Endothelial cell of umbilical vein (primary cell): ENCODE data around the gene MINAR1. TPM values are rescaled to one million over a fixed set of nuclear protein-coding genes. Genes with fewer than 3 reads are reported as not detected.

Source experiments
- BruUV-seq: library from RNA; stranded (reverse); fragments of 400-500 nt; replicated peaks from 2 replicates; lab custom pipeline; 2021; lab: Mats Ljungman, UMichigan
- CTCF ChIA-PET: fragments of 300-600, 350-600 bp; sonication (Branson Sonifier 250); formaldehyde crosslinking; loops from one replicate; lab custom pipeline; 2021; ENCODE audit warnings: antibody characterized with exemption, inconsistent platforms; lab: Charles Lee
- POLR2A ChIA-PET: fragments of 300-600, 350-600 bp; sonication (Branson Sonifier 250); formaldehyde crosslinking; loops from one replicate; lab custom pipeline; 2021; ENCODE audit warnings: antibody characterized with exemption, inconsistent platforms; lab: Charles Lee
- DNase-seq: peaks from one replicate; pipeline ENCODE4 v3.0.0-alpha.2; 2011; ENCODE audit warnings: low read depth, low spot score
- FAIRE-seq: peaks from 2 replicates; lab custom pipeline; 2011; peaks lifted over from hg19 to GRCh38; lab: Jason Lieb, UNC
- H2AFZ ChIP-seq: 2 replicates; pipeline ENCODE4 v1.6.0; 2012; ENCODE audit warnings: low read depth, low read length, control low read depth, inconsistent platforms
- H3K27ac ChIP-seq: 2 replicates; pipeline ENCODE4 v1.5.1; 2011; ENCODE audit warnings: low read depth, mild to moderate bottlenecking, control low read depth, low read length, moderate library complexity; ENCODE audit not compliant: insufficient read depth
- H3K27me3 ChIP-seq, 2 experiments: 2 replicates each; pipeline versions ENCODE4 v1.6.0 to v1.6.1; 2011; ENCODE audit warnings: low read length in 2 of 2, mixed read lengths in 1 of 2; ENCODE audit not compliant: control insufficient read depth in 2 of 2, insufficient read depth in 2 of 2
- H3K36me3 ChIP-seq, 2 experiments: 2 replicates in 1 of 2; 3 replicates in 1 of 2; pipeline ENCODE4 v1.5.1; 2011; ENCODE audit warnings: low read length in 2 of 2, mild to moderate bottlenecking in 1 of 2, moderate library complexity in 1 of 2; ENCODE audit not compliant: control insufficient read depth in 2 of 2, insufficient read depth in 2 of 2; ENCODE audit errors: extremely low read depth in 1 of 2
- H3K4me1 ChIP-seq: 3 replicates; pipeline ENCODE4 v1.5.1; 2011; ENCODE audit warnings: mild to moderate bottlenecking, low read length; ENCODE audit not compliant: control insufficient read depth, insufficient read depth; ENCODE audit errors: extremely low read depth
- H3K4me2 ChIP-seq: 2 replicates; pipeline ENCODE4 v1.6.1; 2011; ENCODE audit warnings: low read length, control low read depth, mixed read lengths; ENCODE audit not compliant: insufficient read depth
- H3K4me3 ChIP-seq, 3 experiments: fragments of 200-600 bp in 1 of 3; sonication (generic), shearing (Covaris generic) in 1 of 3; replicated peaks in 1 of 3; 2 replicates each; pipeline ENCODE4 v1.5.1; 2011 to 2016; ENCODE audit warnings: control low read depth in 3 of 3, low read length in 3 of 3, mild to moderate bottlenecking in 2 of 3, inconsistent platforms in 1 of 3, low read depth in 1 of 3, moderate library complexity in 1 of 3; ENCODE audit not compliant: insufficient read depth in 1 of 3
- H3K79me2 ChIP-seq: 2 replicates; pipeline ENCODE4 v1.6.0; 2012; ENCODE audit warnings: low read length, inconsistent platforms; ENCODE audit not compliant: control insufficient read depth, insufficient read depth
- H3K9ac ChIP-seq: replicated peaks from 2 replicates; pipeline ENCODE3; 2011; ENCODE audit warnings: low read length, control low read depth; ENCODE audit not compliant: insufficient read depth; ENCODE audit errors: extremely low read depth
- H3K9me1 ChIP-seq: replicated peaks from 3 replicates; pipeline ENCODE4 v1.6.0; 2011; ENCODE audit warnings: mild to moderate bottlenecking, low read length; ENCODE audit not compliant: control insufficient read depth, insufficient read depth; ENCODE audit errors: extremely low read depth
- H3K9me3 ChIP-seq: replicated peaks from 2 replicates; pipeline ENCODE4 v1.5.1; 2012; ENCODE audit warnings: low read length, inconsistent platforms; ENCODE audit not compliant: control insufficient read depth, insufficient read depth
- H4K20me1 ChIP-seq: replicated peaks from 2 replicates; pipeline ENCODE3; 2011; ENCODE audit warnings: mild to moderate bottlenecking, low read length; ENCODE audit not compliant: control insufficient read depth, insufficient read depth; ENCODE audit errors: extremely low read depth
- EZH2 ChIP-seq: IDR thresholded peaks from 2 replicates; pipeline ENCODE4 v1.6.1; 2012; ENCODE audit warnings: borderline replicate concordance, low read depth, mild to moderate bottlenecking, moderate library complexity, low read length, inconsistent platforms; ENCODE audit not compliant: severe bottlenecking
- FOS ChIP-seq: IDR thresholded peaks from 2 replicates; pipeline ENCODE4 v1.6.1; 2011; ENCODE audit warnings: mild to moderate bottlenecking, low read length, moderate library complexity, borderline replicate concordance; ENCODE audit not compliant: insufficient read depth
- GATA2 ChIP-seq: IDR thresholded peaks from 2 replicates; pipeline ENCODE4 v1.7.0; 2011; ENCODE audit warnings: low read depth, mild to moderate bottlenecking, moderate library complexity, mixed read lengths, low read length; ENCODE audit not compliant: insufficient read length, insufficient read depth
- JUN ChIP-seq: IDR thresholded peaks from 2 replicates; pipeline ENCODE4 v1.6.1; 2011; ENCODE audit warnings: borderline replicate concordance, low read depth; ENCODE audit not compliant: insufficient read length, insufficient read depth
- MAX ChIP-seq: IDR thresholded peaks from 2 replicates; pipeline ENCODE4 v1.6.1; 2011; ENCODE audit not compliant: insufficient read depth, insufficient read length
- MYC ChIP-seq: IDR thresholded peaks from one replicate; pipeline ENCODE4 v1.6.1; 2011; ENCODE audit warnings: mild to moderate bottlenecking, low read depth, low read length
- POLR2A ChIP-seq: IDR thresholded peaks from 2 replicates; pipeline ENCODE4 v1.6.1; 2012; ENCODE audit warnings: low read depth, mild to moderate bottlenecking, control low read depth, low read length
- POLR2AphosphoS5 ChIP-seq: IDR thresholded peaks from 2 replicates; pipeline ENCODE4 v1.6.1; 2012; ENCODE audit warnings: low read depth, mild to moderate bottlenecking, control low read depth, low read length, moderate library complexity; ENCODE audit not compliant: insufficient read depth
- dilution Hi-C: fragments of 300-500 bp; cut with MboI; formaldehyde crosslinking; loops from one replicate; pipeline ENCODE4 v1.15.0; 2019; ENCODE audit warnings: low sequenced_read_pairs; ENCODE audit not compliant: extremely low pct_ligation_motif_present
- intact Hi-C: fragments of 100-400 bp; cut with micrococcal nuclease; formaldehyde crosslinking; loops from one replicate; pipeline ENCODE4 v1.10.0; 2022
- polyA plus RNA-seq, 4 experiments: library from polyadenylated mRNA; depleted of rRNA in 3 of 4; stranded (reverse) in 3 of 4; unstranded in 1 of 4; fragments of >200 nt; gene quantifications; 2 replicates each; pipeline versions ENCODE4 v1.2.1 to v1.2.3, GENCODE V29; 2011 to 2012; ENCODE audit warnings: missing spikeins in 1 of 4
- total RNA-seq: library from RNA; stranded (reverse); gene quantifications from 2 replicates; pipeline ENCODE4 v1.2.3, GENCODE V29; 2021
- TF ChIP-seq, protein P1 (sequence below), 2 donors: IDR thresholded peaks; 1 replicate in 1 of 2; 2 replicates in 1 of 2; pipeline ENCODE4 v1.5.1; 2011; ENCODE audit warnings: low read length in 2 of 2, mild to moderate bottlenecking in 2 of 2, moderate library complexity in 2 of 2, control low read depth in 1 of 2, inconsistent platforms in 1 of 2, low read depth in 1 of 2; ENCODE audit not compliant: insufficient read depth in 1 of 2; ENCODE audit errors: extremely low read depth in 1 of 2

MINAR1 gene
- total and polyA plus RNA-seq, 2 donors (not counting 3 experiments of a cell fraction or from before 2014, with no cell fraction given) = 0.33 to 0.93 TPM

DNA sequence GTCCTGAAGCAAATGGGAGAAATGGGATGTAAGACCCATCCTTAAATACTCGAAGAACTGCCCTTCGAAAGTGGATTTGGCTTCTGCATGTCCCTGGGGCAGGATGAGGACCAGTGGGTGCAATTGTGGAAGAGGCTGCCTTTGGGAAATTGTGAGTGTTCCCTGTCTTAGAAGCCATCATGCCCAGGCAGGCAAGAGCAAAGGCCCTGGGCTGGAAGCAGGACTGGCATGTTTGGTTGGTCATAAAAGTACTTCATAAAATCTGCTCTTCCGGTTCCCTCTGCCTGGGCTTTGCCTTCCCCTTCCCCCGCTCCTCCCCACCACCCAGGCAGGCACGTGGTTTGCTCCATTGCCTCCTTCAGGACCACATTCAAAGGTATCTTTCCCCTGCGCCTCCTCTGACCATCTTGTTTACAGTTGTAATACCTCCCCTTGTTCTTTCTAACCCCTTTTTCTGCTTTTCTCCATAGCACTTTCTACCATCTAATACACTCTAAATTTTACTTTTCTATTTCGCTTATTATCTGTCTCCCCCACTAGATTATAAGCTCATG, 8.3 kb downstream of the MINAR1 start:
- Histone ChIP-seq H3K27me3 (peaks cover 0 to 6% of the 10 kb centered on the region in 2 experiments), H3K9me1 (no peaks in the 10 kb centered on the region), H4K20me1 (no peaks in the 10 kb centered on the region), H3K4me3 (no peak overlapping the region), H2AFZ (no peak overlapping the region), H3K36me3 (no peaks in the 10 kb centered on the region), H3K4me1 (no peaks in the 10 kb centered on the region), H3K79me2 (no peaks in the 10 kb centered on the region), H3K27ac (no peak overlapping the region), H3K4me2 (no peak overlapping the region), H3K9me3 (no peaks in the 10 kb centered on the region), H3K9ac (no peak overlapping the region)
- TF ChIP-seq FOS (no peak), MYC (no peak), POLR2A (no peak), JUN (no peak), GATA2 (no peak), MAX (no peak), EZH2 (no peak), POLR2AphosphoS5 (no peak)
- TF ChIP-seq, protein P1, sequence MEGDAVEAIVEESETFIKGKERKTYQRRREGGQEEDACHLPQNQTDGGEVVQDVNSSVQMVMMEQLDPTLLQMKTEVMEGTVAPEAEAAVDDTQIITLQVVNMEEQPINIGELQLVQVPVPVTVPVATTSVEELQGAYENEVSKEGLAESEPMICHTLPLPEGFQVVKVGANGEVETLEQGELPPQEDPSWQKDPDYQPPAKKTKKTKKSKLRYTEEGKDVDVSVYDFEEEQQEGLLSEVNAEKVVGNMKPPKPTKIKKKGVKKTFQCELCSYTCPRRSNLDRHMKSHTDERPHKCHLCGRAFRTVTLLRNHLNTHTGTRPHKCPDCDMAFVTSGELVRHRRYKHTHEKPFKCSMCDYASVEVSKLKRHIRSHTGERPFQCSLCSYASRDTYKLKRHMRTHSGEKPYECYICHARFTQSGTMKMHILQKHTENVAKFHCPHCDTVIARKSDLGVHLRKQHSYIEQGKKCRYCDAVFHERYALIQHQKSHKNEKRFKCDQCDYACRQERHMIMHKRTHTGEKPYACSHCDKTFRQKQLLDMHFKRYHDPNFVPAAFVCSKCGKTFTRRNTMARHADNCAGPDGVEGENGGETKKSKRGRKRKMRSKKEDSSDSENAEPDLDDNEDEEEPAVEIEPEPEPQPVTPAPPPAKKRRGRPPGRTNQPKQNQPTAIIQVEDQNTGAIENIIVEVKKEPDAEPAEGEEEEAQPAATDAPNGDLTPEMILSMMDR (IDR thresholded peaks at IDR 0.05; ENCODE audit: extremely low read depth in 1 of 2, insufficient read depth in 1 of 2, low read depth in 1 of 2, low read length in 2 of 2) = no peak
- BruUV-seq = no TSS peak
- ChIA-PET POLR2A (no interaction called here), CTCF (interaction anchor here (1.1 kb wide), 1 partner anchor 101 kb away, joined by 3 read pairs; no protein-coding TSS in a partner anchor)
- FAIRE-seq = no peak
- DNase-seq = no peak
- intact Hi-C loops = no loop called here
- dilution Hi-C loops = no loop called here
